ENCODE measurements around the gene HDGFL1. TPM values are rescaled to one million over a fixed set of nuclear protein-coding genes. Genes with fewer than 3 reads are reported as not detected.

Gene HDGFL1
- total and polyA plus RNA-seq, 2 of the 8 experiments (the other 6 are each of a cell fraction or from before 2014, with no cell fraction given), result not detected

GRCh38 chr6:22593895-22594294 is 24.5 kb downstream of the HDGFL1 start:
- H2BK15ac ChIP-seq (ENCODE audit: low read length), result no peak overlapping the region
- H3K27ac ChIP-seq (ENCODE audit: low read depth, low read length), result no peak overlapping the region
- H4K8ac ChIP-seq (ENCODE audit: extremely low read depth, insufficient read depth, low read length), result no peak overlapping the region
- H3K18ac ChIP-seq (ENCODE audit: extremely low read depth, low read length), result no peak overlapping the region
- DNase-seq (ENCODE audit: low read depth in 1 of 2, low spot score in 2 of 2), result no peak
- H3K4me3 ChIP-seq (ENCODE audit: extremely low read depth in 1 of 4, insufficient read depth in 2 of 4, low read depth in 3 of 4, low read length in 4 of 4), result no peak overlapping the region
- ChIA-PET POLR2A (ENCODE audit: partially characterized antibody) (no interaction called here), CTCF (ENCODE audit: partially characterized antibody) (no interaction called here)
- H3K4me2 ChIP-seq (ENCODE audit: insufficient read depth in 1 of 2, low read depth in 2 of 2, low read length in 2 of 2), result no peak overlapping the region
- H4K91ac ChIP-seq (replicated peaks; ENCODE audit: insufficient read length, low read length), result no peak overlapping the region
- no peak overlapping the region for H2AK5ac ChIP-seq (ENCODE audit: low read depth, low read length)
- H2AFZ ChIP-seq (ENCODE audit: low read length), result no peak overlapping the region
- FAIRE-seq, result no peak
- H3K79me1 ChIP-seq (ENCODE audit: low read depth, low read length), result no peaks in the 10 kb centered on the region
- H2BK5ac ChIP-seq (ENCODE audit: low read depth, low read length), result no peak overlapping the region
- H3K4ac ChIP-seq (replicated peaks; ENCODE audit: insufficient read length, low read depth, low read length), result no peak overlapping the region
- no peaks in the 10 kb centered on the region for H3K4me1 ChIP-seq (replicated peaks in 1 of 4; ENCODE audit: control insufficient read depth in 3 of 4, insufficient read depth in 4 of 4, low read length in 3 of 4)
- no peak overlapping the region for H4K5ac ChIP-seq (ENCODE audit: insufficient read length, low read depth, low read length)
- no peaks in the 10 kb centered on the region for H3K27me3 ChIP-seq (replicated peaks in 1 of 4; ENCODE audit: control insufficient read depth in 3 of 4, extremely low read depth in 1 of 4, insufficient read depth in 3 of 4, low read length in 3 of 4)
- H3K23me2 ChIP-seq (ENCODE audit: low read depth, low read length), result no peaks in the 10 kb centered on the region
- H2BK120ac ChIP-seq (replicated peaks; ENCODE audit: low read depth, low read length), result no peak overlapping the region
- H3K79me2 ChIP-seq (ENCODE audit: control insufficient read depth in 1 of 2, insufficient read depth in 2 of 2, low read length in 2 of 2), result no peaks in the 10 kb centered on the region
- no peak overlapping the region for H2BK20ac ChIP-seq (ENCODE audit: low read length)
- no peak overlapping the region for H2BK12ac ChIP-seq (ENCODE audit: low read depth, low read length)
- H3K14ac ChIP-seq (ENCODE audit: insufficient read length), result no peak overlapping the region
- no peak overlapping the region for H3K9ac ChIP-seq (replicated peaks in 1 of 4; ENCODE audit: extremely low read depth in 1 of 4, low read depth in 3 of 4, low read length in 3 of 4)
- no peaks in the 10 kb centered on the region for H4K20me1 ChIP-seq (replicated peaks in 1 of 2; ENCODE audit: control insufficient read depth in 1 of 2, insufficient read depth in 2 of 2, low read length in 2 of 2)
- no peak overlapping the region for H3K23ac ChIP-seq (ENCODE audit: insufficient read length)
- no peaks in the 10 kb centered on the region for H3K36me3 ChIP-seq (ENCODE audit: control insufficient read depth in 2 of 4, insufficient read depth in 4 of 4, low read length in 3 of 4)
- H3K56ac ChIP-seq (replicated peaks; ENCODE audit: insufficient read length, low read depth, low read length), result no peak overlapping the region
- no peaks in the 10 kb centered on the region for H3K9me3 ChIP-seq (ENCODE audit: insufficient read depth in 2 of 2, low read depth in 1 of 2, low read length in 1 of 2)
- WGBS, 2 experiments (ENCODE audit: extremely low coverage in 1 of 2, insufficient coverage in 1 of 2, insufficient read length in 1 of 2, insufficient replicate concordance in 2 of 2, low coverage in 1 of 2, low lambda C conversion rate in 2 of 2, missing lambda C conversion rate in 1 of 2), result 87% methylated on average over 3 of the region's 3 CpGs; no CpG with 5 or more reads in 1 of the 2 experiments
- TF ChIP-seq CHD7 (IDR thresholded peaks at IDR 0.05; ENCODE audit: insufficient replicate concordance, low read length), result no peak

Data from H1 (cell line).